ENCODE data around the gene LY6G6D. TPM values are rescaled to one million over a fixed set of nuclear protein-coding genes. Genes with fewer than 3 reads are reported as not detected.

The LY6G6D gene
- total RNA-seq, 3 donors from 2014 or later = 0.90 to 6.1 TPM; not detected in 1

GRCh38 chr6:31765910-31766794 is 51.0 kb downstream of the LY6G6D start:
- no peaks in the 10 kb centered on the region for H3K9me3 ChIP-seq
- intact Hi-C loops (cut with DNase I, micrococcal nuclease) = no loop called here
- H3K4me3 ChIP-seq = no peak overlapping the region
- H3K36me3 ChIP-seq (ENCODE audit: low read depth) = no peaks in the 10 kb centered on the region
- TF ChIP-seq CTCF (IDR thresholded peaks at IDR 0.05) = no peak
- ATAC-seq (peak; percentile 16), DNase-seq (no peak)
- peaks cover 6% of the 10 kb centered on the region for H3K4me1 ChIP-seq (ENCODE audit: low read depth)

- TF ChIP-seq CTCF (IDR thresholded peaks at IDR 0.05) = no peak
- H3K36me3 ChIP-seq (ENCODE audit: low read depth) = no peaks in the 10 kb centered on the region
- ATAC-seq (no peak), DNase-seq (no peak)
- peaks cover 7% of the 10 kb centered on the region for H3K4me1 ChIP-seq (ENCODE audit: low read depth)
- no peak overlapping the region for H3K4me3 ChIP-seq
- intact Hi-C loops (cut with DNase I, micrococcal nuclease) = no loop called here
- H3K9me3 ChIP-seq = no peaks in the 10 kb centered on the region
Measured at GRCh38 chr6:31767096-31767645, 52.0 kb downstream of the LY6G6D start.

Small RNA genes within 50 kb of the gene (microRNA-seq; reads per million reads assigned to microRNA genes)
- 0.70 reads per million for gene MIR4646

Other genes starting within 250 kb of the LY6G6D start
- 1 to 10 TPM; 1.3 to 4.1 (median 2.9) TPM for gene MICB, start 217.2 kb upstream of the LY6G6D start, total RNA-seq
- gene MCCD1, start 186.4 kb upstream of the LY6G6D start, total RNA-seq = not detected
- 100 to 1,000 TPM; 239 to 309 (median 295) TPM for gene DDX39B, start 173.3 kb upstream of the LY6G6D start, total RNA-seq
- 1 to 10 TPM in 2 of 3 donors, under 1 TPM in 1; 0.55 to 4.5 (median 1.2) TPM for gene ATP6V1G2, start 168.7 kb upstream of the LY6G6D start, total RNA-seq
- 10 to 100 TPM; 15.8 to 27.8 (median 18.3) TPM for gene NFKBIL1, start 167.7 kb upstream of the LY6G6D start, total RNA-seq
- gene LTA, start 143.1 kb upstream of the LY6G6D start, total RNA-seq = under 1 TPM in 2 of 3 donors, not detected in 1; 0.20 to 0.22 TPM
- 1 to 10 TPM in 2 of 3 donors, under 1 TPM in 1; 0.41 to 1.7 (median 1.1) TPM for gene TNF, start 139.8 kb upstream of the LY6G6D start, total RNA-seq
- gene LTB, start 132.9 kb upstream of the LY6G6D start, total RNA-seq = 1 to 10 TPM; 2.1 to 3.4 (median 2.2) TPM
- gene LST1, start 129.1 kb upstream of the LY6G6D start, total RNA-seq = 10 to 100 TPM in 1 of 3 donors, 1 to 10 TPM in 2; 3.9 to 11.3 (median 6.6) TPM
- gene NCR3, start 122.3 kb upstream of the LY6G6D start, total RNA-seq = under 1 TPM in 1 of 3 donors, not detected in 2; 0.46 TPM
- gene AIF1, start 100.1 kb upstream of the LY6G6D start, total RNA-seq = 10 to 100 TPM in 2 of 3 donors, 1 to 10 TPM in 1; 6.1 to 28.4 (median 17.3) TPM
- gene PRRC2A, start 94.6 kb upstream of the LY6G6D start, total RNA-seq = 100 to 1,000 TPM; 109 to 151 (median 120) TPM
- gene BAG6, start 62.7 kb upstream of the LY6G6D start, total RNA-seq = 100 to 1,000 TPM; 282 to 298 (median 293) TPM
- 1 to 10 TPM; 2.2 to 2.7 (median 2.4) TPM for gene APOM, start 59.5 kb upstream of the LY6G6D start, total RNA-seq
- 10 to 100 TPM; 28.5 to 33.0 (median 32.3) TPM for gene C6orf47, start 54.6 kb upstream of the LY6G6D start, total RNA-seq
- gene GPANK1, start 50.4 kb upstream of the LY6G6D start, total RNA-seq = 10 to 100 TPM; 13.4 to 17.7 (median 17.4) TPM
- gene CSNK2B, start 49.3 kb upstream of the LY6G6D start, total RNA-seq = 100 to 1,000 TPM; 125 to 147 (median 134) TPM
- gene LY6G5B, start 45.4 kb upstream of the LY6G6D start, total RNA-seq = 10 to 100 TPM; 13.1 to 17.2 (median 15.5) TPM
- 1 to 10 TPM; 1.7 to 4.2 (median 2.1) TPM for gene LY6G5C, start 34.3 kb upstream of the LY6G6D start, total RNA-seq
- 10 to 100 TPM; 55.3 to 69.4 (median 68.4) TPM for gene ABHD16A, start 12.0 kb upstream of the LY6G6D start, total RNA-seq
- gene LY6G6F, start 8.5 kb upstream of the LY6G6D start, total RNA-seq = not detected
- under 1 TPM in 1 of 3 donors, not detected in 2; 0.32 TPM for gene LY6G6C, start 6.4 kb downstream of the LY6G6D start, total RNA-seq
- gene MPIG6B, start 8.0 kb downstream of the LY6G6D start, total RNA-seq = 1 to 10 TPM in 1 of 3 donors, under 1 TPM in 2; 0.48 to 1.4 (median 0.57) TPM
- gene DDAH2, start 14.0 kb downstream of the LY6G6D start, total RNA-seq = 100 to 1,000 TPM in 1 of 3 donors, 10 to 100 TPM in 2; 56.1 to 152 (median 99.5) TPM
- gene CLIC1, start 21.2 kb downstream of the LY6G6D start, total RNA-seq = 100 to 1,000 TPM; 269 to 555 (median 441) TPM
- gene MSH5, start 24.7 kb downstream of the LY6G6D start, total RNA-seq = 10 to 100 TPM; 14.1 to 29.9 (median 29.7) TPM
- 1 to 10 TPM; 2.5 to 9.6 (median 4.3) TPM for gene SAPCD1, start 47.3 kb downstream of the LY6G6D start, total RNA-seq
- gene VWA7, start 62.0 kb downstream of the LY6G6D start, total RNA-seq = 1 to 10 TPM; 5.9 to 8.2 (median 6.9) TPM
- gene VARS1, start 80.4 kb downstream of the LY6G6D start, total RNA-seq = 10 to 100 TPM; 41.7 to 65.8 (median 45.0) TPM
- gene LSM2, start 91.6 kb downstream of the LY6G6D start, total RNA-seq = 10 to 100 TPM; 21.7 to 35.5 (median 33.8) TPM
- 1 to 10 TPM; 1.2 to 3.4 (median 1.3) TPM for gene HSPA1L, start 99.9 kb downstream of the LY6G6D start, total RNA-seq
- 100 to 1,000 TPM in 2 of 3 donors, 10 to 100 TPM in 1; 73.6 to 274 (median 107) TPM for gene HSPA1A, start 100.2 kb downstream of the LY6G6D start, total RNA-seq
- 100 to 1,000 TPM; 172 to 254 (median 200) TPM for gene HSPA1B, start 112.4 kb downstream of the LY6G6D start, total RNA-seq
- gene NEU1, start 147.5 kb downstream of the LY6G6D start, total RNA-seq = 10 to 100 TPM; 44.0 to 65.7 (median 45.0) TPM
- gene SLC44A4, start 163.6 kb downstream of the LY6G6D start, total RNA-seq = 100 to 1,000 TPM; 332 to 795 (median 740) TPM
- 10 to 100 TPM; 29.6 to 50.1 (median 36.4) TPM for gene EHMT2, start 182.3 kb downstream of the LY6G6D start, total RNA-seq
- 1 to 10 TPM; 2.3 to 6.2 (median 3.4) TPM for gene ZBTB12, start 186.7 kb downstream of the LY6G6D start, total RNA-seq
- 10 to 100 TPM in 2 of 3 donors, 1 to 10 TPM in 1; 5.5 to 33.7 (median 17.9) TPM for gene C2, start 212.4 kb downstream of the LY6G6D start, total RNA-seq
- gene CFB, start 230.7 kb downstream of the LY6G6D start, total RNA-seq = 100 to 1,000 TPM in 1 of 3 donors, 10 to 100 TPM in 2; 34.5 to 178 (median 40.4) TPM
- 10 to 100 TPM; 44.9 to 52.4 (median 51.8) TPM for gene NELFE, start 243.6 kb downstream of the LY6G6D start, total RNA-seq
- 10 to 100 TPM; 58.6 to 87.2 (median 81.2) TPM for gene SKIC2, start 243.8 kb downstream of the LY6G6D start, total RNA-seq

All from mucosa of descending colon (tissue), 3 donors.